Colonic mucosa (tissue), 4 donors: Measurements from ENCODE around the gene SPATA16. TPM values are rescaled to one million over a fixed set of nuclear protein-coding genes. Genes with fewer than 3 reads are reported as not detected.

Experiments used
- DNase-seq: peaks from one replicate; pipeline ENCODE4 v3.0.0-alpha.2; 2020
- H3K27ac ChIP-seq: fragments of 200-600 bp; one replicate; pipeline ENCODE4 v1.8.0; 2021
- H3K27me3 ChIP-seq: fragments of 200-600 bp; one replicate; pipeline ENCODE4 v1.8.0; 2021
- H3K36me3 ChIP-seq: fragments of 200-600 bp; one replicate; pipeline ENCODE4 v1.8.0; 2021
- H3K4me1 ChIP-seq: fragments of 200-600 bp; one replicate; pipeline ENCODE4 v1.8.0; 2021; ENCODE audit warnings: mild to moderate bottlenecking
- H3K4me3 ChIP-seq: fragments of 200-600 bp; one replicate; pipeline ENCODE4 v1.8.0; 2021
- H3K9ac ChIP-seq, 2 donors: one replicate each; pipeline ENCODE4 v1.7.0; 2013; ENCODE audit warnings: control low read depth in 2 of 2, low read depth in 2 of 2, low read length in 2 of 2
- H3K9me3 ChIP-seq: fragments of 200-600 bp; one replicate; pipeline ENCODE4 v1.8.0; 2021
- intact Hi-C: fragments of 100-400 bp; cut with DNase I; formaldehyde crosslinking; loops from one replicate; pipeline ENCODE4 v1.14.1; 2022
- total RNA-seq, 2 donors: library from RNA; stranded (reverse); fragmentation: NEBNext Ultra II Directional in 1 of 2; extraction: Animal tissue kit (Norgen Biotek cat#: 25700) in 1 of 2; gene quantifications; one replicate each; pipeline ENCODE4 v1.2.1, GENCODE V29; 2021
- TF ChIP-seq, protein P1 (sequence below): fragments of 200-600 bp; IDR thresholded peaks from one replicate; pipeline ENCODE4 v1.8.0; 2022; ENCODE audit warnings: antibody characterized with exemption, mild to moderate bottlenecking
- donor health status: healthy.
- donor health status: DM: no; HTN: no; CAD: no.
- donor health status: DM: no; HTN: no; CAD: no.

The SPATA16 gene
- total RNA-seq, 2 donors from 2014 or later = not detected

- H3K9me3 ChIP-seq = no peaks in the 10 kb centered on the region
Observed at GRCh38 chr3:172918165-172918564, 222.9 kb downstream of the SPATA16 start.

GRCh38 chr3:172915911-172916514 is 225.0 kb downstream of the SPATA16 start:
- no peak overlapping the region for H3K4me3 ChIP-seq
- H3K9ac ChIP-seq = no peak overlapping the region
- no peaks in the 10 kb centered on the region for H3K27me3 ChIP-seq
- H3K4me1 ChIP-seq = no peaks in the 10 kb centered on the region
- no peak for DNase-seq
- TF ChIP-seq, protein P1, sequence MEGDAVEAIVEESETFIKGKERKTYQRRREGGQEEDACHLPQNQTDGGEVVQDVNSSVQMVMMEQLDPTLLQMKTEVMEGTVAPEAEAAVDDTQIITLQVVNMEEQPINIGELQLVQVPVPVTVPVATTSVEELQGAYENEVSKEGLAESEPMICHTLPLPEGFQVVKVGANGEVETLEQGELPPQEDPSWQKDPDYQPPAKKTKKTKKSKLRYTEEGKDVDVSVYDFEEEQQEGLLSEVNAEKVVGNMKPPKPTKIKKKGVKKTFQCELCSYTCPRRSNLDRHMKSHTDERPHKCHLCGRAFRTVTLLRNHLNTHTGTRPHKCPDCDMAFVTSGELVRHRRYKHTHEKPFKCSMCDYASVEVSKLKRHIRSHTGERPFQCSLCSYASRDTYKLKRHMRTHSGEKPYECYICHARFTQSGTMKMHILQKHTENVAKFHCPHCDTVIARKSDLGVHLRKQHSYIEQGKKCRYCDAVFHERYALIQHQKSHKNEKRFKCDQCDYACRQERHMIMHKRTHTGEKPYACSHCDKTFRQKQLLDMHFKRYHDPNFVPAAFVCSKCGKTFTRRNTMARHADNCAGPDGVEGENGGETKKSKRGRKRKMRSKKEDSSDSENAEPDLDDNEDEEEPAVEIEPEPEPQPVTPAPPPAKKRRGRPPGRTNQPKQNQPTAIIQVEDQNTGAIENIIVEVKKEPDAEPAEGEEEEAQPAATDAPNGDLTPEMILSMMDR = no peak
- H3K27ac ChIP-seq = no peak overlapping the region
- H3K9me3 ChIP-seq = no peaks in the 10 kb centered on the region
- intact Hi-C loops = no loop called here
- no peaks in the 10 kb centered on the region for H3K36me3 ChIP-seq

More at GRCh38 chr3:172918165-172918564, 222.9 kb downstream of the SPATA16 start:
- DNase-seq = no peak
- Histone ChIP-seq H3K4me3 (no peak overlapping the region), H3K36me3 (no peaks in the 10 kb centered on the region), H3K27me3 (no peaks in the 10 kb centered on the region), H3K4me1 (no peaks in the 10 kb centered on the region), H3K27ac (no peak overlapping the region), H3K9ac (no peak overlapping the region)
- TF ChIP-seq, protein P1 = no peak
- intact Hi-C loops = no loop called here

DNA sequence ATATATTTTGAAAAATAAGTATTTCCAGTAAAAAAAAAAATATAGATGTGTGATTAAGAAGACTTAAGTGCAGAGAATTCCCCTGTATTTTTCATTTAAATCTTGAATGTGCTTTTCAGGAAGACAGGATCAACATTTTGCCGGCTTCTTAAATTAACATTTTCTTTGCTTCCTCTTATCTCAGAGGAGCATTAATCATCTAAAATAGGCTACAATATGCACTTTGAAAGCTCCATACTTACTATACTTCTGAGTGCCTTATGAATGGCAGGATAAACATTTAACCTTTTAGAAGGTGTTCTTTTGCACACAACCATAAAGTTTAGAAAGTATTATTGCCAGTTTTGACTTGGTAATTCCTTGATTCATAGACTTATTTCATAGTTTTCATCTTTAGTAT is 226.2 kb downstream of the SPATA16 start:
- H3K27ac ChIP-seq = no peak overlapping the region
- intact Hi-C loops = no loop called here
- TF ChIP-seq, protein P1 = no peak
- H3K4me3 ChIP-seq = no peak overlapping the region
- H3K27me3 ChIP-seq = no peaks in the 10 kb centered on the region
- H3K36me3 ChIP-seq = no peaks in the 10 kb centered on the region
- H3K4me1 ChIP-seq = no peaks in the 10 kb centered on the region
- no peak for DNase-seq
- H3K9ac ChIP-seq = no peak overlapping the region
- H3K9me3 ChIP-seq = no peaks in the 10 kb centered on the region

DNA sequence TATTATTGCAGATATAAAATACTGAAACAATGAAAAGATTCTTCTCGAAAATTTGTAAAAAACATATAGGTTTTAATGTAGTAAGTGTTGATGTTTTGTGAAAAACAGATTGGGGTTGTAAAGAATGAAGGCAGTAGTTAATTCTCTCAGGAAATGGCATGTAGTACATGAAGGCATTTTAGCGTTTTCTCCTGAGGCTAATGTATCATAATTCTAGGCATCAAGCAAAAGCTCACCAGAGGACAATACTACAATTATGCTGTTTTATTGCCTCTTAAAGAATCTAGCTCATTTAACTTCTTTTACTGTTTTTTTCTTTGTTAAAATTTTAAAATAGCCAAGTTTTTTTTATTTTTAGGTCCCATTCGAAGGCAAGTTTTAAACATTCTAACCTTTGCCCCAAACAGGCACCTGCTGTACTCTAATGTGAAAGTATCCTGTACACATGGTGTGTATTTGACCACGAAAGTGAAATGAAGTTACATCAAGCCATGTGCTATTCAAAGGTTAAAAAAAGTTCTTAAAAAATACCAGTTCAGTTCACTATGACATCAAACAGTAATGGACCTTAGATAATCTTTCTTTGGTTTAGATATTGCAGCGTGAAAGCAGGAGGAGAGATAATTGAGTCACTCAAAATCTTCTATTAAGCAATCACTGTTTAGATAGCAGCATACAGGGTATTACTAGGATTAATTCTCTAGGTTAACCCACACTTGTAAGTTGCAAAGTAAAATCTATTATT is 227.0 kb downstream of the SPATA16 start:
- TF ChIP-seq, protein P1 = no peak
- Histone ChIP-seq H3K27me3 (no peaks in the 10 kb centered on the region), H3K4me3 (no peak overlapping the region), H3K4me1 (no peaks in the 10 kb centered on the region), H3K9ac (no peak overlapping the region), H3K36me3 (no peaks in the 10 kb centered on the region), H3K9me3 (no peaks in the 10 kb centered on the region), H3K27ac (no peak overlapping the region)
- intact Hi-C loops = no loop called here
- no peak for DNase-seq

GRCh38 chr3:172911142-172911541 is 229.9 kb downstream of the SPATA16 start:
- Histone ChIP-seq H3K27ac (no peak overlapping the region), H3K36me3 (no peaks in the 10 kb centered on the region), H3K9ac (no peak overlapping the region), H3K27me3 (no peaks in the 10 kb centered on the region), H3K9me3 (no peaks in the 10 kb centered on the region), H3K4me3 (no peak overlapping the region), H3K4me1 (no peaks in the 10 kb centered on the region)
- intact Hi-C loops = no loop called here
- TF ChIP-seq, protein P1 = no peak
- no peak for DNase-seq
